ENCODE results near the gene SLC44A1.
A peak's percentile ranks its signal among the peaks of the same experiment; 100 is the strongest.

The SLC44A1 gene

DNA sequence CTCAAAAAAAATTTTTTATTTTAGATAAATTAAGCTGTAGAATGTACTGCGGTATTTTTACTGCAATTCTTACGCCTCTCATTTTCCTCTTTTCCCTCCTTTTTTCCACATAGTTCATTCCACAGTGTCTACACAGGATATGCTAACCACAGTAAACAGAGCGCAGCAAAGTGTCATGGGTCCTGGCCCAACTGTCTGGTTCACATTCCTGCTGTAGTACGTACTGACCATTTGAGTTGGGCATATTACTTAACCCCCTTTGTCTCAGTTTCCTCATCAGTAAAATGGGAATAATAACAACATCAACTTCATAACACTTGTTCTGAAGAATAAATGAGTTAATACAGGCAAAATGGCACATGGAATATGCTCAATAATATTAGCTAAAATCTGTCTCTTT, 41.6 kb downstream of the SLC44A1 start:
- no peak overlapping the region for H3K4me3 ChIP-seq (replicated peaks in 1 of 2; ENCODE audit: low read depth in 2 of 2, low read length in 2 of 2)
- TF ChIP-seq, protein P1, sequence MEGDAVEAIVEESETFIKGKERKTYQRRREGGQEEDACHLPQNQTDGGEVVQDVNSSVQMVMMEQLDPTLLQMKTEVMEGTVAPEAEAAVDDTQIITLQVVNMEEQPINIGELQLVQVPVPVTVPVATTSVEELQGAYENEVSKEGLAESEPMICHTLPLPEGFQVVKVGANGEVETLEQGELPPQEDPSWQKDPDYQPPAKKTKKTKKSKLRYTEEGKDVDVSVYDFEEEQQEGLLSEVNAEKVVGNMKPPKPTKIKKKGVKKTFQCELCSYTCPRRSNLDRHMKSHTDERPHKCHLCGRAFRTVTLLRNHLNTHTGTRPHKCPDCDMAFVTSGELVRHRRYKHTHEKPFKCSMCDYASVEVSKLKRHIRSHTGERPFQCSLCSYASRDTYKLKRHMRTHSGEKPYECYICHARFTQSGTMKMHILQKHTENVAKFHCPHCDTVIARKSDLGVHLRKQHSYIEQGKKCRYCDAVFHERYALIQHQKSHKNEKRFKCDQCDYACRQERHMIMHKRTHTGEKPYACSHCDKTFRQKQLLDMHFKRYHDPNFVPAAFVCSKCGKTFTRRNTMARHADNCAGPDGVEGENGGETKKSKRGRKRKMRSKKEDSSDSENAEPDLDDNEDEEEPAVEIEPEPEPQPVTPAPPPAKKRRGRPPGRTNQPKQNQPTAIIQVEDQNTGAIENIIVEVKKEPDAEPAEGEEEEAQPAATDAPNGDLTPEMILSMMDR (IDR thresholded peaks at IDR 0.05; ENCODE audit: low read depth, low read length) = no peak
- DNase-seq (ENCODE audit: low read depth in 2 of 2) = no peak

DNA sequence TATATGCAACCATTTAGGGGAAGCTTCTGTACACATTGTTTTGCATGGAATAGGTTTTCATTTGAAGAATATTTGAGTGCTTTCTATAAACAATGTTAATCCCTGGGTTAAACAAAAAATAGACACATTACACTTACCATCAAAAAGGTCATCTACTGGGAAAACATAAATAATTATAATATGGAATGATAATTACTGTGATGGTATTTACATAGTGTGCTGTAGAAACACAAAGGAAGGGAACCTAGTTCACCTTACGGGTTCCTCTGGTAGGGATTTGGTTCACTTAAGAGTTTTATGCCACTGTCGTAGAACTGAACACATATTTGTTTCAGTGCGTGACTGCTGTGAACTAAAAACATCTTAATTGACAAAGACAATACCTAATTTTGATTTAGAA, 44.9 kb downstream of the SLC44A1 start:
- no peak overlapping the region for H3K4me3 ChIP-seq (replicated peaks in 1 of 2; ENCODE audit: low read depth in 2 of 2, low read length in 2 of 2)
- no peak for DNase-seq (ENCODE audit: low read depth in 2 of 2)
- TF ChIP-seq, protein P1 (IDR thresholded peaks at IDR 0.05; ENCODE audit: low read depth, low read length) = no peak

GRCh38 chr9:105290418-105290817, 46.0 kb downstream of the SLC44A1 start:
- DNase-seq (ENCODE audit: low read depth in 2 of 2) = peak; percentile 60 to 70
- no peak overlapping the region for H3K4me3 ChIP-seq (replicated peaks in 1 of 2; ENCODE audit: low read depth in 2 of 2, low read length in 2 of 2)
- TF ChIP-seq, protein P1 (IDR thresholded peaks at IDR 0.05; ENCODE audit: low read depth, low read length) = no peak

DNA sequence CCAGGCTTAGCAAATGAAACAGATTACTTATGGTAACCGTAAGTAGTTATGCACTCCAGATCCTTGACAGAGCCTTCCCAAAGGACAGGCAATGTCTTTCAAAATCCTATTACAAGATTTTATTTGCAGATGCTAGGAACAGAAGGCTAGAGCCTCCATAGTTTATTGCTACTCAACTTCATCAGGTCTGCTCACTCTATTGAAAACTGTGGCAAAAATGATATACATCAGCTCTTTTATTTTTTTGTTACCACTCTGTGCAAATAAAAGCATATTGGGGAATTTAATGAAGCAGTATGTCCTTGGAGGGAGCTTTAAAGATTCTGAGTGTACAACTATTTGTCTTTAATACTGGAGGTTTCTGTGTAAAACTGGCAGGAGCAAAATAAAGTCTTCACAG, 46.5 kb downstream of the SLC44A1 start:
- no peak for DNase-seq (ENCODE audit: low read depth in 2 of 2)
- no peak overlapping the region for H3K4me3 ChIP-seq (replicated peaks in 1 of 2; ENCODE audit: low read depth in 2 of 2, low read length in 2 of 2)
- TF ChIP-seq, protein P1 (IDR thresholded peaks at IDR 0.05; ENCODE audit: low read depth, low read length) = no peak

GRCh38 chr9:105291422-105291859, 47.0 kb downstream of the SLC44A1 start:
- TF ChIP-seq, protein P1 (IDR thresholded peaks at IDR 0.05; ENCODE audit: low read depth, low read length) = no peak
- no peak overlapping the region for H3K4me3 ChIP-seq (replicated peaks in 1 of 2; ENCODE audit: low read depth in 2 of 2, low read length in 2 of 2)

DNA sequence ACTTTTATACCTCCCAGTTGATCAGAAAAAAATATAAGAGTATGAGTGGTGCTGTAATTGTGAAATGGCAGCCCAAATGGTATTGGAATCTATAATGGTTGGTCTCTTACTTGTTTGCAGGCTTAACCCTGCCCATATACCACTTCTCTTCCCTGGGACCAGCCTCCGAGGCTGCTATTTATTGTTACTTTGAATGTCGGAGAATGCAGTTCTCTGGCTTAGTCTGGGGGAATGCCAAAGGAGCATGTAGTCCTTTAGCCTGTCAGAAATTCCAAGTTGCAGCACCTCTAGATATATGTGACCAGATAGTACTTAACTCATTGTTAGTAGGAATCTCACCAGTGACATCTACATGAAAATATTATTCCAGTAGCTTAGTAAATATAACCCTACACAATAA, 47.5 kb downstream of the SLC44A1 start:
- TF ChIP-seq, protein P1 (IDR thresholded peaks at IDR 0.05; ENCODE audit: low read depth, low read length) = no peak
- H3K4me3 ChIP-seq (replicated peaks in 1 of 2; ENCODE audit: low read depth in 2 of 2, low read length in 2 of 2) = no peak overlapping the region
- peak; percentile 18 to 49 for DNase-seq (ENCODE audit: low read depth in 2 of 2)

More at GRCh38 chr9:105291422-105291859, 47.0 kb downstream of the SLC44A1 start:
- DNase-seq (ENCODE audit: low read depth in 2 of 2) = peak in 1 of 2 donors; percentile 56

GRCh38 chr9:105293408-105293807, 49.0 kb downstream of the SLC44A1 start:
- no peak for DNase-seq (ENCODE audit: low read depth in 2 of 2)
- no peak overlapping the region for H3K4me3 ChIP-seq (replicated peaks in 1 of 2; ENCODE audit: low read depth in 2 of 2, low read length in 2 of 2)
- TF ChIP-seq, protein P1 (IDR thresholded peaks at IDR 0.05; ENCODE audit: low read depth, low read length) = no peak
